H1 (cell line): ENCODE measurements around the gene OR2D2. TPM values are rescaled to one million over a fixed set of nuclear protein-coding genes. Genes with fewer than 3 reads are reported as not detected.

Experiments
- CTCF ChIA-PET: fragments of 300-600 bp; sonication (Branson Sonifier 250); formaldehyde crosslinking; loops from one replicate; lab custom pipeline; 2021; ENCODE audit not compliant: partially characterized antibody; lab: Charles Lee
- POLR2A ChIA-PET: fragments of 300-600 bp; sonication (Branson Sonifier 250); formaldehyde crosslinking; loops from one replicate; lab custom pipeline; 2021; ENCODE audit warnings: inconsistent platforms; ENCODE audit not compliant: partially characterized antibody; lab: Charles Lee
- DNase-seq, 2 experiments: peaks; one replicate each; pipeline versions ENCODE4 v3.0.0 to v3.0.0-alpha.2; 2010 to 2022; ENCODE audit warnings: low spot score in 2 of 2, low read depth in 1 of 2, mixed read lengths in 1 of 2
- FAIRE-seq: peaks from 2 replicates; lab custom pipeline; 2011; peaks lifted over from hg19 to GRCh38; lab: Jason Lieb, UNC
- H2AFZ ChIP-seq: 2 replicates; pipeline ENCODE4 v1.8.1; 2012; ENCODE audit warnings: low read length, inconsistent platforms
- H2AK5ac ChIP-seq: 2 replicates; pipeline ENCODE4 v1.6.1; 2013; ENCODE audit warnings: low read depth, low read length
- H2BK120ac ChIP-seq: replicated peaks from 2 replicates; pipeline ENCODE3; 2013; ENCODE audit warnings: low read depth, low read length, inconsistent platforms
- H2BK12ac ChIP-seq: 2 replicates; pipeline ENCODE4 v1.6.1; 2013; ENCODE audit warnings: low read depth, low read length
- H2BK15ac ChIP-seq: 2 replicates; pipeline ENCODE4 v1.6.1; 2013; ENCODE audit warnings: low read length
- H2BK20ac ChIP-seq: 2 replicates; pipeline ENCODE4 v1.6.1; 2013; ENCODE audit warnings: low read length
- H2BK5ac ChIP-seq: 2 replicates; pipeline ENCODE4 v1.6.1; 2013; ENCODE audit warnings: low read depth, low read length
- H3K14ac ChIP-seq: 2 replicates; pipeline ENCODE4 v1.6.1; 2013; ENCODE audit warnings: inconsistent platforms; ENCODE audit not compliant: insufficient read length
- H3K18ac ChIP-seq: 2 replicates; pipeline ENCODE4 v1.6.1; 2013; ENCODE audit warnings: low read length; ENCODE audit errors: extremely low read depth
- H3K23ac ChIP-seq: 2 replicates; pipeline ENCODE4 v1.6.1; 2013; ENCODE audit warnings: inconsistent platforms; ENCODE audit not compliant: insufficient read length
- H3K23me2 ChIP-seq: 2 replicates; pipeline ENCODE4 v1.6.1; 2013; ENCODE audit warnings: low read depth, low read length
- H3K27ac ChIP-seq: 2 replicates; pipeline ENCODE4 v1.6.1; 2011; ENCODE audit warnings: low read depth, low read length, inconsistent platforms
- H3K27me3 ChIP-seq, 4 experiments: replicated peaks in 1 of 4; 1 replicate in 1 of 4; 2 replicates in 3 of 4; pipeline versions ENCODE4 v1.6.1 to v1.8.1; 2011 to 2013; ENCODE audit warnings: low read length in 3 of 4, mild to moderate bottlenecking in 3 of 4, inconsistent platforms in 2 of 4, mixed read lengths in 2 of 4, moderate library complexity in 1 of 4; ENCODE audit not compliant: control insufficient read depth in 3 of 4, insufficient read depth in 3 of 4; ENCODE audit errors: extremely low read depth in 1 of 4
- H3K36me3 ChIP-seq, 4 experiments: 2 replicates each; pipeline versions ENCODE4 v1.6.1 to v1.8.1; 2011 to 2013; ENCODE audit warnings: mild to moderate bottlenecking in 4 of 4, low read length in 3 of 4, moderate library complexity in 2 of 4, control low read depth in 1 of 4, inconsistent platforms in 1 of 4; ENCODE audit not compliant: insufficient read depth in 4 of 4, control insufficient read depth in 2 of 4
- H3K4ac ChIP-seq: replicated peaks from 2 replicates; pipeline ENCODE3; 2013; ENCODE audit warnings: low read length, low read depth, mixed read lengths, inconsistent platforms; ENCODE audit not compliant: insufficient read length
- H3K4me1 ChIP-seq, 4 experiments: replicated peaks in 1 of 4; 1 replicate in 1 of 4; 2 replicates in 3 of 4; pipeline versions ENCODE4 v1.6.1 to v1.8.1; 2011 to 2013; ENCODE audit warnings: low read length in 3 of 4, inconsistent platforms in 2 of 4, mixed read lengths in 1 of 4; ENCODE audit not compliant: insufficient read depth in 4 of 4, control insufficient read depth in 3 of 4
- H3K4me2 ChIP-seq, 2 experiments: 2 replicates each; pipeline versions ENCODE4 v1.6.1 to v1.8.1; 2011 to 2013; ENCODE audit warnings: low read depth in 2 of 2, low read length in 2 of 2, control low read depth in 1 of 2, inconsistent platforms in 1 of 2, mild to moderate bottlenecking in 1 of 2; ENCODE audit not compliant: insufficient read depth in 1 of 2
- H3K4me3 ChIP-seq, 4 experiments: fragments of 200-600, 300-600 bp in 1 of 4; sonication (generic), shearing (Covaris generic), sonication (Bioruptor Twin) in 1 of 4; 2 replicates each; pipeline versions ENCODE4 v1.5.1 to v1.8.1; 2011 to 2016; ENCODE audit warnings: low read length in 4 of 4, low read depth in 3 of 4, control low read depth in 2 of 4, inconsistent platforms in 2 of 4, mild to moderate bottlenecking in 2 of 4, mixed read lengths in 1 of 4, moderate library complexity in 1 of 4; ENCODE audit not compliant: insufficient read depth in 2 of 4; ENCODE audit errors: extremely low read depth in 1 of 4
- H3K56ac ChIP-seq: replicated peaks from 2 replicates; pipeline ENCODE3; 2013; ENCODE audit warnings: low read depth, mild to moderate bottlenecking, mixed read lengths, low read length, inconsistent platforms; ENCODE audit not compliant: insufficient read length
- H3K79me1 ChIP-seq: 2 replicates; pipeline ENCODE4 v1.6.1; 2013; ENCODE audit warnings: low read depth, low read length, control low read depth
- H3K79me2 ChIP-seq, 2 experiments: 2 replicates each; pipeline versions ENCODE4 v1.6.1 to v1.8.1; 2012 to 2013; ENCODE audit warnings: low read length in 2 of 2, mild to moderate bottlenecking in 2 of 2, inconsistent platforms in 1 of 2; ENCODE audit not compliant: insufficient read depth in 2 of 2, control insufficient read depth in 1 of 2
- H3K9ac ChIP-seq, 4 experiments: replicated peaks in 1 of 4; 1 replicate in 1 of 4; 2 replicates in 3 of 4; pipeline versions ENCODE4 v1.6.1 to v1.8.1; 2011 to 2013; ENCODE audit warnings: low read depth in 3 of 4, low read length in 3 of 4, control low read depth in 2 of 4, mild to moderate bottlenecking in 2 of 4, moderate library complexity in 2 of 4, inconsistent platforms in 1 of 4; ENCODE audit errors: extremely low read depth in 1 of 4
- H3K9me3 ChIP-seq, 2 experiments: 2 replicates each; pipeline versions ENCODE4 v1.6.1 to v1.8.1; 2012 to 2013; ENCODE audit warnings: mild to moderate bottlenecking in 2 of 2, moderate library complexity in 2 of 2, control low read depth in 1 of 2, inconsistent platforms in 1 of 2, low read depth in 1 of 2, low read length in 1 of 2, mixed read lengths in 1 of 2; ENCODE audit not compliant: insufficient read depth in 2 of 2
- H4K20me1 ChIP-seq, 2 experiments: replicated peaks in 1 of 2; 2 replicates each; pipeline versions ENCODE3 to v1.8.1; 2011 to 2013; ENCODE audit warnings: inconsistent platforms in 2 of 2, low read length in 2 of 2, mild to moderate bottlenecking in 1 of 2; ENCODE audit not compliant: insufficient read depth in 2 of 2, control insufficient read depth in 1 of 2
- H4K5ac ChIP-seq: 2 replicates; pipeline ENCODE4 v1.6.1; 2013; ENCODE audit warnings: low read length, low read depth, mixed read lengths, inconsistent platforms; ENCODE audit not compliant: insufficient read length
- H4K8ac ChIP-seq: 2 replicates; pipeline ENCODE4 v1.8.0; 2013; ENCODE audit warnings: mild to moderate bottlenecking, moderate library complexity, low read length, inconsistent platforms; ENCODE audit not compliant: insufficient read depth; ENCODE audit errors: extremely low read depth
- H4K91ac ChIP-seq: replicated peaks from 2 replicates; pipeline ENCODE3; 2013; ENCODE audit warnings: low read length, mixed read lengths, inconsistent platforms; ENCODE audit not compliant: insufficient read length
- ATF2 ChIP-seq: IDR thresholded peaks from 2 replicates; pipeline ENCODE4 v1.6.1; 2012; ENCODE audit warnings: low read length, inconsistent platforms
- BACH1 ChIP-seq: IDR thresholded peaks from 2 replicates; pipeline ENCODE4 v1.6.1; 2012; ENCODE audit warnings: low read length, improper control_type of control experiment
- BRCA1 ChIP-seq: IDR thresholded peaks from 2 replicates; pipeline ENCODE4 v1.6.1; 2012; ENCODE audit warnings: low read depth, low read length, improper control_type of control experiment
- CHD2 ChIP-seq: IDR thresholded peaks from 2 replicates; pipeline ENCODE4 v1.6.1; 2012; ENCODE audit warnings: low read length, improper control_type of control experiment
- KDM1A ChIP-seq: fragments of 200-600, 300-600 bp; sonication (generic); IDR thresholded peaks from 2 replicates; pipeline ENCODE4 v1.7.1; 2016; ENCODE audit warnings: mild to moderate bottlenecking, low read length, borderline replicate concordance
- SRF ChIP-seq: IDR thresholded peaks from 2 replicates; pipeline ENCODE4 v1.6.1; 2011; ENCODE audit warnings: mild to moderate bottlenecking, low read depth, low read length, moderate library complexity
- TAF1 ChIP-seq: IDR thresholded peaks from 2 replicates; pipeline ENCODE4 v1.6.1; 2011; ENCODE audit warnings: mild to moderate bottlenecking, low read depth, low read length
- TAF7 ChIP-seq: optimal IDR thresholded peaks from 2 replicates; pipeline ENCODE3; 2011; ENCODE audit warnings: low read depth, mild to moderate bottlenecking, inconsistent platforms, low read length, moderate library complexity, borderline replicate concordance
- TBP ChIP-seq: IDR thresholded peaks from 2 replicates; pipeline ENCODE4 v1.6.1; 2011; ENCODE audit warnings: low read depth, low read length, improper control_type of control experiment
- WGBS, 2 experiments: shearing (Covaris generic) in 1 of 2; methylation state at CpG; one replicate each; pipeline versions ENCODE4 v1.1.6 to v1.1.7; 2013 to 2015; ENCODE audit warnings: low lambda C conversion rate in 2 of 2, mixed read lengths in 2 of 2, inconsistent platforms in 1 of 2, low coverage in 1 of 2, missing lambda C conversion rate in 1 of 2; ENCODE audit not compliant: insufficient replicate concordance in 2 of 2, insufficient coverage in 1 of 2, insufficient read length in 1 of 2; ENCODE audit errors: extremely low coverage in 1 of 2, missing lambda C conversion rate in 1 of 2; 5-methylcytosine and 5-hydroxymethylcytosine counted together
- polyA plus RNA-seq, 7 experiments: library from polyadenylated mRNA; depleted of rRNA in 3 of 7; stranded (reverse) in 5 of 7; unstranded in 2 of 7; fragments of >200 nt in 5 of 7; fragments of 200-250 nt in 2 of 7; gene quantifications; 1 replicate in 5 of 7; 2 replicates in 1 of 7; 4 replicates in 1 of 7; pipeline versions ENCODE4 v1.2.1 to v1.2.3, GENCODE V29; 2011 to 2013; ENCODE audit warnings: missing spikeins in 2 of 7, mixed read lengths in 2 of 7
- total RNA-seq: library from RNA; stranded (reverse); fragmentation: NEBNext Ultra II Directional; extraction: Animal tissue kit (Norgen Biotek cat#: 25700); gene quantifications from 2 replicates; pipeline ENCODE4 v1.2.1, GENCODE V29; 2021

OR2D2 gene
- total and polyA plus RNA-seq, 2 of the 8 experiments (the other 6 are each of a cell fraction or from before 2014, with no cell fraction given), result 0.15 TPM; not detected in 1

- H2AK5ac ChIP-seq, result no peak overlapping the region
- H3K18ac ChIP-seq, result no peak overlapping the region
- DNase-seq (no peak), FAIRE-seq (no peak)
- no peak overlapping the region for H2BK5ac ChIP-seq
- no peak overlapping the region for H3K27ac ChIP-seq
- no peaks in the 10 kb centered on the region for H4K20me1 ChIP-seq
- no peak overlapping the region for H4K5ac ChIP-seq
- no peak overlapping the region for H2BK20ac ChIP-seq
- H4K91ac ChIP-seq, result no peak overlapping the region
- no peak overlapping the region for H2BK12ac ChIP-seq
- no peak overlapping the region for H3K23ac ChIP-seq
- 90% methylated on average over 1 of the region's 1 CpG; no CpG with 5 or more reads in 1 of the 2 experiments for WGBS, 2 experiments
- H3K79me1 ChIP-seq, result no peaks in the 10 kb centered on the region
- H3K4me2 ChIP-seq, result no peak overlapping the region
- H2AFZ ChIP-seq, result no peak overlapping the region
- H3K9me3 ChIP-seq, result no peaks in the 10 kb centered on the region
- POLR2A ChIA-PET, result no interaction called here
- H3K14ac ChIP-seq, result no peak overlapping the region
- no peak overlapping the region for H2BK120ac ChIP-seq
- H3K4me3 ChIP-seq, result no peak overlapping the region
- no peaks in the 10 kb centered on the region for H3K79me2 ChIP-seq
- no peaks in the 10 kb centered on the region for H3K36me3 ChIP-seq
- H4K8ac ChIP-seq, result no peak overlapping the region
- H3K9ac ChIP-seq, result no peak overlapping the region
- CTCF ChIA-PET, result interaction anchor here (1.5 kb wide), 1 partner anchor 9 kb away, joined by 4 read pairs; the partner anchor contains the start of gene OR10A2
- no peaks in the 10 kb centered on the region for H3K27me3 ChIP-seq
- no peak overlapping the region for H2BK15ac ChIP-seq
- no peak overlapping the region for H3K4ac ChIP-seq
- H3K56ac ChIP-seq, result no peak overlapping the region
- TF ChIP-seq KDM1A (no peak), BACH1 (no peak), CHD2 (no peak), TAF7 (no peak), BRCA1 (no peak), TAF1 (no peak), SRF (no peak), TBP (no peak), ATF2 (no peak)
- no peaks in the 10 kb centered on the region for H3K23me2 ChIP-seq
- no peaks in the 10 kb centered on the region for H3K4me1 ChIP-seq
These were observed 21.0 kb downstream of the OR2D2 start for GRCh38 chr11:6871278-6871677.
